ENCODE data around the gene UMPS. TPM values are rescaled to one million over a fixed set of nuclear protein-coding genes. Genes with fewer than 3 reads are reported as not detected.

Gene UMPS
- polyA plus RNA-seq, 2 of the 4 experiments (the other 2 are of a cell fraction): 53.0 to 64.4 TPM

- DNase-seq (ENCODE audit: low read depth in 1 of 2, low spot score in 1 of 2): no peak
- Histone ChIP-seq H3K9me3 (no peaks in the 10 kb centered on the region), H3K4me2 (no peak overlapping the region), H3K4me3 (no peak overlapping the region), H3K27ac (no peak overlapping the region), H3K4me1 (no peaks in the 10 kb centered on the region)
- TF ChIP-seq, protein P1, sequence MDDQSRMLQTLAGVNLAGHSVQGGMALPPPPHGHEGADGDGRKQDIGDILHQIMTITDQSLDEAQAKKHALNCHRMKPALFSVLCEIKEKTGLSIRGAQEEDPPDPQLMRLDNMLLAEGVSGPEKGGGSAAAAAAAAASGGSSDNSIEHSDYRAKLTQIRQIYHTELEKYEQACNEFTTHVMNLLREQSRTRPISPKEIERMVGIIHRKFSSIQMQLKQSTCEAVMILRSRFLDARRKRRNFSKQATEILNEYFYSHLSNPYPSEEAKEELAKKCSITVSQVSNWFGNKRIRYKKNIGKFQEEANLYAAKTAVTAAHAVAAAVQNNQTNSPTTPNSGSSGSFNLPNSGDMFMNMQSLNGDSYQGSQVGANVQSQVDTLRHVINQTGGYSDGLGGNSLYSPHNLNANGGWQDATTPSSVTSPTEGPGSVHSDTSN (IDR thresholded peaks at IDR 0.05): no peak
- TF ChIP-seq RNF2 (IDR thresholded peaks at IDR 0.05; ENCODE audit: borderline replicate concordance, low read depth) (no peak), ESRRA (IDR thresholded peaks at IDR 0.05; ENCODE audit: borderline replicate concordance, low read length) (no peak)
- TF ChIP-seq, protein P2, sequence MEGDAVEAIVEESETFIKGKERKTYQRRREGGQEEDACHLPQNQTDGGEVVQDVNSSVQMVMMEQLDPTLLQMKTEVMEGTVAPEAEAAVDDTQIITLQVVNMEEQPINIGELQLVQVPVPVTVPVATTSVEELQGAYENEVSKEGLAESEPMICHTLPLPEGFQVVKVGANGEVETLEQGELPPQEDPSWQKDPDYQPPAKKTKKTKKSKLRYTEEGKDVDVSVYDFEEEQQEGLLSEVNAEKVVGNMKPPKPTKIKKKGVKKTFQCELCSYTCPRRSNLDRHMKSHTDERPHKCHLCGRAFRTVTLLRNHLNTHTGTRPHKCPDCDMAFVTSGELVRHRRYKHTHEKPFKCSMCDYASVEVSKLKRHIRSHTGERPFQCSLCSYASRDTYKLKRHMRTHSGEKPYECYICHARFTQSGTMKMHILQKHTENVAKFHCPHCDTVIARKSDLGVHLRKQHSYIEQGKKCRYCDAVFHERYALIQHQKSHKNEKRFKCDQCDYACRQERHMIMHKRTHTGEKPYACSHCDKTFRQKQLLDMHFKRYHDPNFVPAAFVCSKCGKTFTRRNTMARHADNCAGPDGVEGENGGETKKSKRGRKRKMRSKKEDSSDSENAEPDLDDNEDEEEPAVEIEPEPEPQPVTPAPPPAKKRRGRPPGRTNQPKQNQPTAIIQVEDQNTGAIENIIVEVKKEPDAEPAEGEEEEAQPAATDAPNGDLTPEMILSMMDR (IDR thresholded peaks at IDR 0.05): no peak
- CTCF ChIA-PET: interaction anchor here (1.0 kb wide), 1 partner anchor 207 kb away, joined by 3 read pairs; no protein-coding TSS in a partner anchor
- ATAC-seq: no peak
- 25% methylated on average over 5 of the region's 5 CpGs for WGBS (ENCODE audit: missing lambda C conversion rate)
- POLR2A ChIA-PET: no interaction called here
- no peak for FAIRE-seq
These were observed 35.8 kb upstream of the UMPS start for GRCh38 chr3:124694486-124694885.

GRCh38 chr3:124695369-124695768 is 34.9 kb upstream of the UMPS start:
- H3K9me3 ChIP-seq: no peaks in the 10 kb centered on the region
- no peak overlapping the region for H3K27ac ChIP-seq
- no peaks in the 10 kb centered on the region for H3K4me1 ChIP-seq
- WGBS (ENCODE audit: missing lambda C conversion rate): 67% methylated on average over 3 of the region's 3 CpGs
- H3K4me3 ChIP-seq: no peak overlapping the region
- ATAC-seq (no peak), FAIRE-seq (no peak), DNase-seq (ENCODE audit: low read depth in 1 of 2, low spot score in 1 of 2) (no peak)
- TF ChIP-seq MYC (IDR thresholded peaks at IDR 0.05; ENCODE audit: borderline replicate concordance, low read length) (no peak), CBX2 (IDR thresholded peaks at IDR 0.05; ENCODE audit: borderline replicate concordance, low read depth) (no peak), RAD21 (conservative IDR thresholded peaks at IDR 0.05 in 1 of 2, IDR thresholded peaks at IDR 0.05 in 1 of 2) (no peak), HMGXB4 (CRISPR knock-in tag; IDR thresholded peaks at IDR 0.05; ENCODE audit: borderline replicate concordance) (no peak), HEYL (CRISPR knock-in tag; IDR thresholded peaks at IDR 0.05) (no peak), SMC3 (IDR thresholded peaks at IDR 0.05) (no peak), POLR2AphosphoS2 (conservative IDR thresholded peaks at IDR 0.05; ENCODE audit: low read length) (no peak), BHLHE40 (IDR thresholded peaks at IDR 0.05; ENCODE audit: low read depth, low read length) (no peak), ELK1 (IDR thresholded peaks at IDR 0.05; ENCODE audit: low read depth, low read length) (no peak), JUNB (IDR thresholded peaks at IDR 0.05) (no peak), CHD2 (IDR thresholded peaks at IDR 0.05; ENCODE audit: low read length, partially characterized antibody) (no peak), CEBPB (IDR thresholded peaks at IDR 0.05) (no peak), ZSCAN20 (CRISPR knock-in tag; IDR thresholded peaks at IDR 0.05) (no peak)
- TF ChIP-seq, protein P3, sequence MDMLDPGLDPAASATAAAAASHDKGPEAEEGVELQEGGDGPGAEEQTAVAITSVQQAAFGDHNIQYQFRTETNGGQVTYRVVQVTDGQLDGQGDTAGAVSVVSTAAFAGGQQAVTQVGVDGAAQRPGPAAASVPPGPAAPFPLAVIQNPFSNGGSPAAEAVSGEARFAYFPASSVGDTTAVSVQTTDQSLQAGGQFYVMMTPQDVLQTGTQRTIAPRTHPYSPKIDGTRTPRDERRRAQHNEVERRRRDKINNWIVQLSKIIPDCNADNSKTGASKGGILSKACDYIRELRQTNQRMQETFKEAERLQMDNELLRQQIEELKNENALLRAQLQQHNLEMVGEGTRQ (IDR thresholded peaks at IDR 0.05): no peak
- TF ChIP-seq, protein P4, sequence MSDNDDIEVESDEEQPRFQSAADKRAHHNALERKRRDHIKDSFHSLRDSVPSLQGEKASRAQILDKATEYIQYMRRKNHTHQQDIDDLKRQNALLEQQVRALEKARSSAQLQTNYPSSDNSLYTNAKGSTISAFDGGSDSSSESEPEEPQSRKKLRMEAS (IDR thresholded peaks at IDR 0.05): no peak
- TF ChIP-seq, protein P2 (IDR thresholded peaks at IDR 0.05): no peak
- TF ChIP-seq, protein P5, sequence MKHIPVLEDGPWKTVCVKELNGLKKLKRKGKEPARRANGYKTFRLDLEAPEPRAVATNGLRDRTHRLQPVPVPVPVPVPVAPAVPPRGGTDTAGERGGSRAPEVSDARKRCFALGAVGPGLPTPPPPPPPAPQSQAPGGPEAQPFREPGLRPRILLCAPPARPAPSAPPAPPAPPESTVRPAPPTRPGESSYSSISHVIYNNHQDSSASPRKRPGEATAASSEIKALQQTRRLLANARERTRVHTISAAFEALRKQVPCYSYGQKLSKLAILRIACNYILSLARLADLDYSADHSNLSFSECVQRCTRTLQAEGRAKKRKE (CRISPR knock-in tag; IDR thresholded peaks at IDR 0.05; ENCODE audit: low read depth): no peak
- TF ChIP-seq, protein P6, sequence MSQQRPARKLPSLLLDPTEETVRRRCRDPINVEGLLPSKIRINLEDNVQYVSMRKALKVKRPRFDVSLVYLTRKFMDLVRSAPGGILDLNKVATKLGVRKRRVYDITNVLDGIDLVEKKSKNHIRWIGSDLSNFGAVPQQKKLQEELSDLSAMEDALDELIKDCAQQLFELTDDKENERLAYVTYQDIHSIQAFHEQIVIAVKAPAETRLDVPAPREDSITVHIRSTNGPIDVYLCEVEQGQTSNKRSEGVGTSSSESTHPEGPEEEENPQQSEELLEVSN (IDR thresholded peaks at IDR 0.05; ENCODE audit: borderline replicate concordance, low read depth): no peak
- TF ChIP-seq, protein P1 (IDR thresholded peaks at IDR 0.05): no peak
- H3K4me2 ChIP-seq: no peak overlapping the region
- ChIA-PET POLR2A (no interaction called here), CTCF (interaction anchor here (0.6 kb wide), 1 partner anchor 20 kb away, joined by 4 read pairs; no protein-coding TSS in a partner anchor)
